ENCODE data around the gene FAM72D. TPM values are rescaled to one million over a fixed set of nuclear protein-coding genes. Genes with fewer than 3 reads are reported as not detected.

Gene FAM72D
- total RNA-seq = not detected in 2 replicates

DNA sequence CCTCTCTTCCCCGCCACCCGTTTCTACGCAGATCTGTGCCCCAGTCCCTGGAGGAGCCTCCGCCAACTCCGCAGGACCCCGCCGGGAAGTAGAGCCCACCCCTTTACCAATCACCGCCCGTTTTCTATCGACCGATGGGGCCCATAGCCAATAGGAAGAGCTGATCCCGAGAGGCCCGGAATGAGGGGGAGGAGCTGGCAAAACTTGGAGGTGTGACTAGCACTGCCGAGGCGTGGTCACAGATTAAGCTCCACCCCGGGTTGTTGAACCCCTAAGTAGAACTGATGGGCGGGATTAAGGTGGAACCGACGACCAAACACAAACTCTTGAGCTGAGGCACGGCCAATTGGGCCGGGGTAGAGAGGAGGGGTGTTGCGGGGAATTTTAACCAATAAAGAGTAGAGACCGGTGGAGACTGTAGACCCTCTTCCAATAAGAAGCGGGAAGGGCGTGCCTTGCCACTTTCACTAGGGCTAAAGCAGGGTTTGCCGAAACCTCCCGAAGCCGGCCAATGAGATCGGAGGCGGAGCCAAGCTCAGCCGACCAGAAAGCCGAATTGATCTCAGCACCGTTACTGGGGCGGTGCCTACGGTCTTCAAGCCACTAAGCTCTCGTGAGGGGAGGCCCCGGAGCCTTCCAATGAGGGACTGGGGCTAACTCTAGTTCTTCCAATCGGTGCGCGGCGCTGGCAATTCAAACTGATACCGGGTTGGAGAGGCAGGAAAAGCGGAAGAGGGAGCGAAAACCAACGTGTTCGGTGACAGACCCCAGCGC is at the start of gene FAM72D, which contains the start of gene SRGAP2B:
Gene FAM72D (plus strand): TSS at position 691 of the 774 bp plus-strand sequence. CDS start 874 bp downstream, outside the sequence.
Gene SRGAP2B (minus strand): TSS at position 45 of the 774 bp plus-strand sequence. CDS start 2,427 bp downstream, outside the sequence.

Other genes starting within 250 kb of the FAM72D start
- gene SRGAP2B, start 646 bp upstream of the FAM72D start, total RNA-seq = 18.5 and 25.5 TPM in 2 replicates
- gene PPIAL4D, start 146.2 kb downstream of the FAM72D start, total RNA-seq = 1.4 TPM in 1 of 2 replicates, not detected in the other

Measured in tracheal epithelial cell (primary cell).